C1 segment of cervical spinal cord (tissue), 14 donors: ENCODE results near the gene FZR1.
A peak's percentile ranks its signal among the peaks of the same experiment; 100 is the strongest.
"Not testable (repeated sequence)": the region's sequence is repeated elsewhere in the genome, so short reads cannot be mapped to it uniquely, and the experiment has no call there.

ENCODE experiments used
- DNase-seq, 14 donors: peaks; one replicate each; lab custom pipeline; 2025; lab: John Stamatoyannopoulos, UW

Gene FZR1

DNA sequence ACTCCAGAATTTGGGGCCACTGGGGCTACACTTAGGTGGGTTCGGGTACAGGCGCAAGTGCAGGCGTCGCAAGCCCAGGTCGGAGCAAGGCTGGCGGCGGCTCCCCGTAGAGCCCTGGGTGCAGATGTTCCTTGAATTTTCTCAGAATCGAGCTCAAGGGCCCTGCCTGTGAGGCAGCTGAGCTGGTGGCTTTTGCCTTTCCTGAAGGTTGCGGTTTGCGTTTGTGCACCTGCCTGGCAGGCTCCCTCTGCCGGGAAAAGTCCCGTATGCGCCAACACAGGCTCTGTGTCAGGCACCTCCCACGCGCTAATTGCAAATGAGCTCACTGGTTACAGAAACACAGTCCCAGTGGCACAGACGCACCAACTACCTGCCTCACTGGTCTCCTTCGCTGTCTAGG is 11.6 kb upstream of the FZR1 start:
- no peak for DNase-seq

DNA sequence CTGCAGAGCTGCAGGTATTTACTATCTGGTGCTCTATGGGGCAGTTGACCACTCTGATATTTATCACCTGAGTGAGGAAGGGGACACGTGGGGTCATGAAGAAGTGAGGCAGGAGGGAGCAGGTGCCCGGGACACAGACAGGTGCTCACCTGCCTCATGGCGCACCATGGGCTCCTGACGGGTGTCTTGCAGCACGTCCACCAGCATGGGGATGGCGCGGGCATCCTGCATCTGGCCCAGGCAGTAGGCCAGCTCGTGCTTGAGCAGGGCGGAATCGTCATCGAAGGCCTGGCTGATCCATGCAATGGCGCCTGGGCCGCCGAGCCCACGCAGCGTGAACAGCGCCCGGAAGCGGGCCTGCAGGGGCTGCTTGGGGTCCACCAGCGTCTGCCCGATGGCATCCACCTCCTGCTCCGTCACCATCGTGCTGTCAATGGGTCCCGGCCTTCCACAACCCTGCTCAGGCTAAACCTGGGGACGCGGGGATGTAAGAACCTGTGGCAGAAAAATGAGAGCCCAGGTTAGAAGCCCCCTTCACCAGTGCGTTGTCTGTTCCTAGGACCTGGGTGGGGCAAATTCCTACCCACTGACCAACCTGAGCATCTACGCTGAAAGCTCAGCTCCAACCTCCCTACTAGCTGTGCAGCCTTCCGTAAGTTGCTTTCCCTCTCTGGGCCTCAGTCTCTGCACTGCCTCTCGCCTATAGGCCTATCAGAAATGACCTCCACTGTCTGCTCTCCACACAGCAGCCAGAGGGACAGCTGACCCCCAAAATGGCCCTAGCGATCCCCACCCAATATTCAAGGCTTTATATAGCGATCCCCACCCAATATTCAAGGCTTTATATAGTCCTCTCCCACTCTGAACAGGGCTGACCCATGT is 9.5 kb upstream of the FZR1 start:
- no peak for DNase-seq

DNA sequence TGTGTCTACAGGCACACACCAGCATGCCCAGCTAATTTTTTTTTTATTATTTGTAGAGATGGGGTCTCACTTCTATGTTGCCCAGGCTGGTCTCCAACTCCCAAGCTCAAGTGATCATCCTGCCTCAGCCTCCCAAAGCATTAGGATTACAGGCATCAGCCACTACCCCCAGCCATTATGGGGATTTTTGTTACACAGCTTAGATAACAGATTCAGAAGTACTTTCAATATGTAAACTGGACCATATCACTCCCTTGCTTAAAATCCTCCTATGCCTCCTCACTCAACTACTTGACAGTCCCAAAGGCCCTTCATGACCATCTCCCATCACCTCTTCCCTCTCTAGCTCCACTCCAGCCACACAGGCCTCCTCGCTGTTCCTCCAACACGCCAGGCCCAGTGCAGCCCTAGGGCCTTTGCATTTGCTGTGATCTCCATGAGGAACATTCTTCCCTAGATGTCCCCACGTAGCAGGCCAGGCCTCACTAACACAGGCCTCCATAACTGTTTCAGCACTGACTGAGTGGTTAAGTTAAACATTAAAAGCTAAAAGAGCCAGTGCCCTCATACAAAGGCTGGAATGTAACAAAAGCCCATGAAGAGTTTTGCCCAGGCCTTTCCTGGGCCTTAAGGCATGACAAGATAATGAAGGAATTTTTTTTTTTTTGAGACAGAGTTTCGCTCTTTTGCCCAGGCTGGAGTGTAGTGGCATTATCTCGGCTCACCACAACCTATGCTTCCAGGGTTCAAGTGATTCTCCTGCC is 8.2 kb upstream of the FZR1 start:
- no peak for DNase-seq

DNA sequence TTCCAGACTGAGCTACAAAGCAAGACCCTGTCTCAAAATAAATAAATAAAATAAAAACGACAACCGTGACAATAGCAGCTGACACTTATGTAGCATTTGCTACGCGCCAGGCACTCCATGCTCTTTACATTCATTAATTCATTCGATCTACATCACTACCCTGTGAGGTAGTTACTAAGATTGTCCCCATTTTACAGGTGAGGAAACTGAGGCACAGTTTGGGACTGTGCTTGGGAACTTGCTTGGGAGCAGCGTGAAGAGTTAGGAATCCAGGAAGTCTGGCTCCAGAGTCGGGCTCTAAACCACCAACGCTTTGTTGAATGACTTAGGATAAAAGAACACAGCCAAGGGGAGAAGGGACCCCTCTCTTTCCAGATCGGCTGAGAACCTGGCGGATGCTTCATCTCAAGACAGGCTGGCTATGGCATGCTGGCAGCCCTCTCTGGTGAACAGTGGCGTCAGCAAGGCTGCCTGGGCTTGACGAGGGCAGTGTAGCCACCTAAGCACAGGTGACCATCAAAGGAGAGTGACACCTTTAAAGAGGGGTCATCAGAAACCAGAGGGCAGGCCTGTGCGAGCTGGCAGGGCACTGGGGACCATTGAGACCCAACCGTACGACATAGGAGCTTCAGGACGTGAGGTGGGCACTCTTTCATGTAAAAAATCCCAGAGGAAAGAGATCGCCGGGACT is 6.2 kb upstream of the FZR1 start:
- DNase-seq: no peak

DNA sequence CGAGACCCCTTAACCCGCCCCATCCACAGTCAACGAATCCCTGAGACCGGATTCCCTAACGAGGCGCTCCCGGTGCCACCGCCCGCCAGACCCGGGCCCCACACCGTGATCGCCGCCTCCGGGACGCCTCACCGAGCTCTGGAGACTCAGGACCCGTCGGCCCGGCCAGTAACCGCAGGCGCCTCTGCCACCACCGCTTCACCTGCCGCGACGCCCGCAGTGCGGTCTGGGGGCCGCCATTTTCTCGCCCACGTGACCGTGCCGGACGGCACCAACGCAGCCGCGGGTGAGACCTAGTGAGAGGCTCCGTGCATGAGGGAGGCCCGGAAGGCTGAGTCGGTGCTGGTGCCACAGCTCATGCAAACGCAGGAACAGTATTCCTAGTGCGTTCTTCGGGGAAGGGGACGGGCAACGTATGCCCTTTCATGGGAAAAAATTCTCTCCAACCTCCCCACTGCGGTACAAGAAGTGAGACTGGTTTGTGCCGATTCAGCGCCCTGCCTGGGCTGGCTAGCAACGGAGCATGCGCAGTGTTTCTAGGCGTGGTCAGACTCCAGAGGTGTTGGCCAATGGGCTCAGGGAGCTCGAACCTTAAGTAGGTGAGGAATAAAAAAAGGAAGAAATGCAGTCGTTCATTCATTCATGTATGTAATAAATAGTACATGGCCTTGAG is 5.5 kb upstream of the FZR1 start, which contains the start of gene DOHH:
Gene DOHH, minus strand, starts transcription at position 246 of the 673 bp plus-strand sequence. CDS start 3,860 bp downstream, outside the sequence.
- peak; percentile 40 to 99 (median 93) for DNase-seq

DNA sequence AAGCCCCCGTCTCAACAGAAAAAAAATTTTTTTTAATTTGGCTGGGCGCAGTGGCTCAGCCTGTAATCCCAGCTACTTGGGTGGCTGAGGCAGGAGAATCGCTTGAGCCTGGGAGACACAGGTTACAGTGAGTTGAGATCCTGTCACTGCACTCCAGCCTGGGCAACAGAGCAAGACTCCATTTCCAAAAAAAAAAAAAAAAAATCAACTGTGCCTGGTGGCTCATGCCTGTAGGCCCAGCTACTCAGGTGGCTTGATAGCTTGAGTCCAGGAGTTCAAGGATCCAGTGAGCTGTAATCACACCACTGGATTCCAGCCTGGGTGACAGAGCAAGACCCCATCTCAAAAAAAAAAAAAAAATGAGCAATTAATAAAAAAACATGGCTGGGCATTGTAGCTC is 4.3 kb upstream of the FZR1 start:
- DNase-seq: no peak

DNA sequence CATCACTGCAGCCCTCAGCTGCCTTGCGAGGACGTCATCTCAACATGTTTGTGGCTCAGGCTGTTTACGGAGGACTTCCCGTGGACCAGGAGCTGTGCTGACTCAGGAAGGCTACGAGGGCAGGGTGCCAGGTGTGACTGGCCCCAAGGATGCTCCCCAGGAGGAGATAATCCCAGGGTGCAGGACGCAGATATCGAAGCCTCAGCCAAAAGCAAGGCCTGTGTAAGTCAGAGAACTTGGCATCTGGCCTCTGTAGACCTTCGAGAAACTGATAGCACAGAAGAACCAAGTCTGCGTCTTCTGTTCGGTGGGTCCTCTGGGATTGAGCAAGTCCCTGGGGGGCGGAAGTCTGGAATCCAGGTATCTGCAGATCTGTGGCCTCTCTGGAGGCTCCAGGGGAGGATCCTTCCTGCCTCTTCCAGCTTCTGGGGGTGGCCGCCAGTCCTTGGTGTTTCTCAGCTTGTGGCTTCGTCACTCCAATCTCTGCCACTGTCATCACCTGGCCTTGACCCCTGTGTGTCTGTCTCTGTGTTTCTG is 3.0 kb upstream of the FZR1 start:
- no peak for DNase-seq

DNA sequence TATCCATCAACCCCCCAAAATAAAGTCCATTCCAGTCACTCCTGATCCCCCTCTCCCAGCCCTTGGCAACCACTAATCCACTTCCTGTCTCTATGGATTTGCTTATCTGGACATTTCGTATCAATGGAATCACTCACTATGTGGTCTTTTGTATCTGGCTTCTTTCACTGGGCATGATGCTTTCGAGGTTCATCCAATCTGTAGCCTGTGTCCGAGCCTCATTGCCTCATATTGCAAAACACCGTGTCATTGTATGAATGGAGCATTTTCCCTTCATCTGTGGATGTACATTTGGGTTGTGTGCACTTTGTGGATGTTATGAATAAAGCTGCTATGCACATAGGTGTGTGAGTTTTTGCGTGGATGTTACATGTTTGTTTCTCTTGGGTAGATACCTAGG is 1.4 kb upstream of the FZR1 start:
- DNase-seq: no peak

DNA sequence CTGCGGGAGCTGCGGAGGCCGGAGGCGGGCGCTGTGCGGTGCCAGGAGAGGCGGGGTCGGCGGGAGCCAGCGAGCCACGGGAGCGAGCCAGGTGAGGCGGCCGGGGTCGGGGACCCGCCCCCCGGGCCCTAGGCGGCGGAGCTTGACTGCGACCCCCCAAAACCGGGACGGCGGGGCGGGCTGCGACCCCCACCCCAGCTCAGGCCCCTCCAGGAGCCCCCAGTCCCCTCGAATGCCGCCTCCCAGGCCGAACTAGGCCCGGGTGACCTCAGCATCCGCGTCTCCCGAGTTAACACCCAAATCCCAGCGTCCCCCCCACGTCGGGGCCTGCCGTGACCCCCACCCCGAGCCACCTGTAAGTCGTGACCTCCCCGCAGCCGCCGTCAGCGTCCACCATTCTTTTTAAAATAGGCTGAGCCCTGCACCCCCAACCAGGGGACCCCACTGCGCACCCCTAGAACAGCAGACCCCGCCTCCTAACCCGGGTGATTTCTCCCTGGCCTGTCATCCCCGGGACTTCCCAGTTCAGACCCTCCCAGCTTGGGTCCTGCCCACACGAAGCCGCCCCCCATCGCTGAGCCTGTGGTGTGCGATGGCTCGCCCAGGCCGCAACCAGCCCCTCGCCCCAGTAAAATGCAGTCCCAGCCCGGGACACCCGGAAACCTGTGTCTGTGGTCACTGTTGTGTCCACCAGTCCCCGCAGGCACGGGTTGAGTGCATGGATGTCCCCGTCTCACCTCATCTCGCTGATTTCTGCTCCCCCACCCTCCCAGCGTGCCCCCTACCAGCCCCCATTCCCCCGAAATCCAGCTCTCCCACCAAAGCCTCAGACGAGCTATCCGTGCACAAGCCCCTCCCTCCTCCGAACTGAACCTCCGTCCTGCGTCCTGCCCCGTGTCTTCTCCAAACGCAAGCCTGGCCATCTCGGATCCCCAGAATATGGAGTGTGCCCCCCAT is 551 bp downstream of the FZR1 start:
- DNase-seq: peak in 4 of 14 donors; percentile 6 to 57 (median 32)

DNA sequence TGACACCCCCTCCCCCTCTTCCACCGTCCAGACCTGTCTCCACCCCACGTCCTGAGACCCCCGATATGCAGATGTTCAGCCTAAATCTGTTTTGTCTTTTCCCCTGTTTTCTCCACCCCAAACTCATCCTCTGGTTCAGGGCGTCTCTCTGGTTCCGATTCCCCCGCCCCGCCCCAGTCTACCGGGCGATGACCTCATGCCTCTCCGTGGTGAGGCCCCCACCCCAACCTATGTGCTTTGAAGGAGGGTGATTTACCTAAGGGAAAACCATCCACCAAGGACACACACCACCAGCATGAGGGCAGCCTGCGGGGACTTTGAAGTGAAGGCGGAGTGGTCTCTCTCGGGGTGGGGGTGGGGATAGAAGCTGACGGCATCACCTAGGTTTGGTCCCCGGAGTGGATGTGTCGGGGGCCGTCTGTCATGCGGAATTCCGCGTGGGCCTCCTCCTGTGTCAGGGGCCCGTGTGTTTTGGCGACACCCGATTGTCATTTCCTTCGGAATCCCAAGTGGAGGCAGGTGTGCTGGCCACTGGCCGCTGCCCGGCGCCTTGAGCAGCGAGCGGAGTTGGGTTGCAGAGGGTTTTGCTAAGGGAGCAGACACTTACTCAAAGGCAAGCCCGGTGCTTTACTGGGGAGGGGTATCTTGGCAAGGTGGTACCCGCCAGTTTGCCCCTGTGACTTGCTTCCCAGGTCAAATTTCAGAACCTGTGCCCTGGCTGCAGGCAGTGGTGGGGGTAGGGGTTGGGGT is 1.4 kb downstream of the FZR1 start:
- no peak for DNase-seq

DNA sequence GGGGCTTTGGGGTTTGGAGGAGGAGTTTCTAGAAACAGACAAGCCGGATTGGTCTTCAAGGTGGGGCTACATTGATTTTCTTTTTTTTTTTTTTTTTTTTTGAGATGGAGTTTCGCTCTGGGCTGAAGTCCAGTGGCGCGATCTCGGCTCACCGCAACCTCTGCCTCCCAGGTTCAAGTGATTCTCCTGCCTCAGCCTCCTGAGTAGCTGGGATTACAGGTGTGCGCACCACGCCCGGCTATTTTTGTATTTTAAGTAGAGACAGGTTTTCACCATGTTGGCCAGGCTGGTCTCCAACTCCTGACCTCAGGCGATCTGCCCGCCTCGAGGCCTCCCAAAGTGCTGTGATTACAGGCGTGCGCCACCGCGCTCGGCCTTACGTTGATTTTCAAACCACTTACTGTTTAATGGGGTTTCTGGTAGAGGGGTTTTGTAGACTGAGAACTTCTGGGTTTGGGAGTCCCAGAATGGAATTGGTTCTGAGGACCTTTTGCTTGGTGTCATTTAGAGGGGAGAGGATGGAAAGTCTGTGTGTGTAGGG is 2.1 kb downstream of the FZR1 start:
- not testable (repeated sequence) for DNase-seq

DNA sequence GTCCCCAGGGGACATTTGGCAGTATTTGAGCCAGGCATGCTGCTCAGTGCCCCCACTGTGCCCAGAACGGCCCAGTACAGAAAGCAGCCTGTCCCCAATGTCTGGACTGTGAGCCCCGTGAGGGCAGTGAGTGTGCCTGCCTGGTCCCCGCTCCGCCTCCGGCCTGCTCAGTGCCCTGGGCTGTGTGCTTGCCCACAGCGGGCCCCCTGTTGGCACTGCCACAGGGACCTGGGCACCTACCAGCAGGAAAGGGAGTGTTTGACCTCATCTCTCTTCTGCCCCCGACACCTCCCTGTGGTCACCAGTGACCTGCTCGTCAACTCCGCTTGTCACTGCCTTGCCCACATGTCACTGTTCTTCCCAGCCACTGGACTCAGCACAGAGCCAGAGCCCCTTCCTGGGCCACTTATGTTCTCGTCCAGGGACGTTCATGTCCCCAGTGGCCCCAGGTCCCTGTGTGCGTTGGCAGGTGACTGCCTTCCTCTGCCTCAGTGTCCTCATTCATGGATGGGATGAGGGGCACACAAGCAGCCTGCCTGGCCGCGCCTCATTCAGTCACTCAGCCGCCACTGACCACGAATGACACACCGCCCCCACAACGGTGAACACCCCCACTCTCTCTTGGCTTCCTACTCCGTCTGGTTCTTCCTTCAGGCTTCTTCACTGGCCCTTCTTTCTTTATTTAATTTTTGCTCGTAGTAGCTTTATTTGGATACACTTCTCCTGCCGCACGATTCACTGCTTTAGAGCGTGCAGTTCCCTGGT is 2.8 kb downstream of the FZR1 start:
- DNase-seq: no peak

DNA sequence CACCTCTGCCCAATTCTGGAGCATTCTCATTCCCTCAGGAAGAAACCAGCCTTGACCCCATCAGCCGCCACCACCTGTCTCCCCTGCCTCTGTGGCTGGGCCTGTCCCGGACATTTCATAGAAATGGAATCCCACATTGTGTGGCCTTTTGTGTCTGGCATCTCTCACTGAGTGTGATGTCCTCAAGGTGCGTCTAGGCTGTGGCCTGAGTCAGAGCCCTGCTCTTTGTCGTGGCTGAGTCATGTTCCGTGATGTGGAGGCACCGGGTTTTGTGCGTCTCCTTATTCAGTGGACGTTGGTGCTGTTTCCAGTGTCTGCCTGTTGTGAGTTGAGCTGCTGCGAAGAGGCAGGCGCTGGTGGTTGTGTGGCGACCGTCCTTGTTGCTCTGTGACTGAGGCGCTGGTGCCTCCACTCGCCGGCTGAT is 3.5 kb downstream of the FZR1 start:
- no peak for DNase-seq

DNA sequence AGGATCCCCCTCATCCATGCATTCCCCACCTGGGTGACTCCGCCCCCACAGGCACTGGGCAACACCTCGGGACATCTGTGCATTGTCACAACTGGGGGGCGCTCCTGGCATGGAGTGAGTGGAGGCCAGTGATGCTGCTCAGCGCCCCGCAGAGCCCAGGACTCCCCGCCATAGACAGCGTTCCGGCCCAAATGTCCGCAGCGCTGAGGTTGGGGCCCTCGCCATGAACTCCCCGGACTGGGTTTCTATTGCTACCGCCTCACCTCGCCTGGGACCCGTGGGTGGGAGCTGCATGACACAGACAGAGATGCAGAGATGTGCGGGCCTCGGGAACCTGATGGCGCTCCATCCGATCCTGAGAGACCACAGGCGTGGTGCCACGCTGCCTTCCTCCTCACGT is 4.6 kb downstream of the FZR1 start:
- peak in 1 of 14 donors; percentile 24 for DNase-seq

DNA sequence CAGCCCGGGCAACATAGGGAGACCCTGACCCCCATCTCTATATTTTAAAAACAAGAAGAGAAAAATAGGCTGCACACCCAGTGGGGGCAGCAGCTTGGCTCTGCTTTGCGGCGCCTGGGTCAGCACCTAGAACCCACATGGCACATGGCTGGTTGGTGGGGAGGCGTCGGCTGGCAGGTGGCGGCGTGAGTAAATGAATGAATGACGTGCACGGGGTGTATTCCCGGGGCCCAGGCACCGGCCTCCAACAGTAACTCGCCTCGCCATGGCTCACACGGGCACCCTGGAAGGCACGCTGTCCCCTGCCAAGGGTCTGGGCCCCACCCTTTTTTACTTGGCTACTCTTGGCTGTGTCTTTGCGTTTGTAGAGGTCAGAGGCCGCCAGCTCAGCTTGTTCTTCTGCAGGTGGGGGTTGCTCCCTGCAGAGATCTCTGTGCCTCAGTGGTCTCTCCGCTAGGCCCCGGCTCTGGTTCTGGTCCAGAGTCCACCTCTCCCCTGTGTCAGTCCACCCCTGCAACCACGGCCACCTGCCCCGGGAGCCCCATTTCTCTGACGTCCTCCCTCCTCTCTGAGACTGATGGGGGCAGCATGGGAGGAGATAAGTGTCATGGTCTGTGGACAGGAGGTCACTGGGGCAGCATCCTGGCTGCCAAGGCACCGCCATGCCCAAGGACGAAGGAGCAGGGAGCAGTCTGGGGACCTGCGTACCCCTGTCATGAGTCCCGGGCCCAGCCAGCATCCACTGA is 5.6 kb downstream of the FZR1 start:
- DNase-seq: no peak

DNA sequence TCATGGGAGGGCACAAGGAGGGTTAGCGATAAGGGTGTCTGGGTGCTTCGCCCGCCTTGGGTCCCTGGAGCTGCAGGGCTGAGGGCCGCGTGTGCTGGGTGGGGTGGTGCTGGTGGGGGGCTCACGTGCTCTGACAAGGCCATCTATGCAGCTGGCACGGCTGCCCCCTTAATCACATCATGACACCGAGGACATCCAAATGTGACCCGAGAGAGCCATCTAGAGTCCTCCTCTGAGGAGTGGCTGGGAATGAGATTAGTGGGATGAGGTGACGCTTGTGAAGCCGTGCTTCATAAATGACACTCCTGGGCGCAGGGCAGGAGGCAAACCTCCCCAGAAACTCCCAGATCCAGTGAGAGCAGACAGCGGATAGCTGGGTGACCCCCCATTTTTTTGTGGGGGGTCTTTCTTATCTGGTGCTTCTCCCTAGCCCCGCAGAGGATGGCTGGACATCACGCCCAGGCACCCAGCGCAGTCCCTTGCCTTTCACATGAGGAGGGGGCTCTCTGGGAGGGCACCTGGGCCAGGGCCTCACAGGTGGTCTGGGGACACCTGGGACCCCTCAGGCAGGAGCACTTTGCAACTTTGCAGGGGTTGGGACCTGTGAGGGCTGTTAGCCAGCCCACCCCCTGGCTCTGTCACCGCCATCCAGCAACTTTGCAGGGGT is 6.6 kb downstream of the FZR1 start:
- no peak for DNase-seq
